ENCODE results near the gene PHF3. TPM values are rescaled to one million over a fixed set of nuclear protein-coding genes. Genes with fewer than 3 reads are reported as not detected.
A peak's percentile ranks its signal among the peaks of the same experiment; 100 is the strongest.

Gene PHF3
- total RNA-seq, 2 experiments from 2014 or later = 54.8 to 92.5 TPM

DNA sequence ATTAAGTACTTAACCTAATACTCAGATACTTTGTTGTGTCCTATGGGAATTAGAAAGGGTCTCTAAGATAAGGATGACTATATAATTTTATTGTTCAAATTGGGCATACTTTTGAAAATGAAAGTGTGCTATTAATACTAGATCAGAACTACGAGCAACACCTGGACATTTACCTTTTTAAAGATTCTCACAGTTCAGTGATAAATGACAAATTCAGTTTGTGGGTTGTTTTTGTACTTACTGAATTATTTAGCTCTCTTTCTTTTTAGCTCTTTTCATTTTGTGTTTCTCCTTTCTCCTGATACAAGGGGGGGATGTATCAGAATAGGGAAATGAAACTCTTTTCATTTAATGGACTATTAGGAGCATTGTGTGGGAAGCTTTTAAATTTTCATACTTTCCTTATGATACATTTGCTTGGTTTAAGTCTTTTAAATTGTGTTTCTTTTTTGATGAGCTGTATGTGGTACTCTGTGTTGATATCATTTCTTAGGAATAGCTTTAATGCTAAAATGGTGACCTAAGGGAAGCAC lies 47.5 kb downstream of the PHF3 start:
- H2AFZ ChIP-seq (ENCODE audit: low read length) = no peak overlapping the region
- CTCF ChIA-PET (ENCODE audit: unreplicated experiment) = interaction anchor here (0.8 to 1.1 kb wide), 2 partner anchors 11 to 85 kb away, joined by 3 read pairs; no protein-coding TSS in a partner anchor
- H3K9me3 ChIP-seq (ENCODE audit: low read length) = 0 out of 2 replicates have a peak, but pooled peaks cover 4% of the 10 kb centered on the region
- peaks cover 92% of the 10 kb centered on the region for H3K4me1 ChIP-seq (ENCODE audit: insufficient read depth, low read length, poor library complexity, severe bottlenecking)
- intact Hi-C loops (cut with micrococcal nuclease; ENCODE audit: unreplicated experiment) = loop anchor here (1.0 to 5.0 kb wide), 3 partner anchors 18 to 111 kb away; partner anchors contain the start of genes LOC128125822 and PTP4A1
- no TSS peak for BruUV-seq (replicated peaks)
- H3K4me2 ChIP-seq (ENCODE audit: low read length) = peak overlapping the region; percentile 72
- peak overlapping the region; percentile 93 for H3K27ac ChIP-seq (ENCODE audit: low read depth, low read length, poor library complexity, severe bottlenecking)
- POLR2A ChIA-PET = interaction anchor here (0.5 to 11.6 kb wide), 24 partner anchors 9 to 1169 kb away, joined by 3 to 192 read pairs (median 5); partner anchors contain the start of gene PHF3
- peak overlapping the region; percentile 50 for H3K4me3 ChIP-seq (ENCODE audit: low read depth, low read length, poor library complexity, severe bottlenecking)
- no peaks in the 10 kb centered on the region for H4K20me1 ChIP-seq (ENCODE audit: insufficient read depth, low read length)
- peak; percentile 67 for DNase-seq (ENCODE audit: low spot score)
- no peaks in the 10 kb centered on the region for H3K9me2 ChIP-seq (ENCODE audit: insufficient read depth, low read length)
- TF ChIP-seq, protein P1, sequence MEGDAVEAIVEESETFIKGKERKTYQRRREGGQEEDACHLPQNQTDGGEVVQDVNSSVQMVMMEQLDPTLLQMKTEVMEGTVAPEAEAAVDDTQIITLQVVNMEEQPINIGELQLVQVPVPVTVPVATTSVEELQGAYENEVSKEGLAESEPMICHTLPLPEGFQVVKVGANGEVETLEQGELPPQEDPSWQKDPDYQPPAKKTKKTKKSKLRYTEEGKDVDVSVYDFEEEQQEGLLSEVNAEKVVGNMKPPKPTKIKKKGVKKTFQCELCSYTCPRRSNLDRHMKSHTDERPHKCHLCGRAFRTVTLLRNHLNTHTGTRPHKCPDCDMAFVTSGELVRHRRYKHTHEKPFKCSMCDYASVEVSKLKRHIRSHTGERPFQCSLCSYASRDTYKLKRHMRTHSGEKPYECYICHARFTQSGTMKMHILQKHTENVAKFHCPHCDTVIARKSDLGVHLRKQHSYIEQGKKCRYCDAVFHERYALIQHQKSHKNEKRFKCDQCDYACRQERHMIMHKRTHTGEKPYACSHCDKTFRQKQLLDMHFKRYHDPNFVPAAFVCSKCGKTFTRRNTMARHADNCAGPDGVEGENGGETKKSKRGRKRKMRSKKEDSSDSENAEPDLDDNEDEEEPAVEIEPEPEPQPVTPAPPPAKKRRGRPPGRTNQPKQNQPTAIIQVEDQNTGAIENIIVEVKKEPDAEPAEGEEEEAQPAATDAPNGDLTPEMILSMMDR (conservative IDR thresholded peaks at IDR 0.05; ENCODE audit: low read length) = no peak
- no peak for TF ChIP-seq EZH2phosphoT487 (IDR thresholded peaks at IDR 0.05; ENCODE audit: borderline replicate concordance, low read depth, low read length)
- H3K36me3 ChIP-seq (ENCODE audit: insufficient read depth, low read length) = peaks cover 76% of the 10 kb centered on the region
- H3K79me2 ChIP-seq (ENCODE audit: insufficient read depth, low read depth, low read length) = peaks cover 97% of the 10 kb centered on the region

- intact Hi-C loops (cut with micrococcal nuclease; ENCODE audit: unreplicated experiment) = loop anchor here (5.0 kb wide), 1 partner anchor 88 kb away; no protein-coding TSS in a partner anchor
- peak overlapping the region; percentile 39 for H3K4me3 ChIP-seq (ENCODE audit: low read depth, low read length, poor library complexity, severe bottlenecking)
- DNase-seq (ENCODE audit: low spot score) = peak; percentile 67
- peaks cover 89% of the 10 kb centered on the region for H3K79me2 ChIP-seq (ENCODE audit: insufficient read depth, low read depth, low read length)
- H4K20me1 ChIP-seq (ENCODE audit: insufficient read depth, low read length) = no peaks in the 10 kb centered on the region
- no peaks in the 10 kb centered on the region for H3K9me2 ChIP-seq (ENCODE audit: insufficient read depth, low read length)
- TSS peak; percentile 34 for BruUV-seq (replicated peaks)
- peaks cover 77% of the 10 kb centered on the region for H3K4me1 ChIP-seq (ENCODE audit: insufficient read depth, low read length, poor library complexity, severe bottlenecking)
- ChIA-PET CTCF (ENCODE audit: unreplicated experiment) (interaction anchor here (1.2 to 1.4 kb wide), 3 partner anchors 13 to 76 kb away, joined by 3 read pairs; no protein-coding TSS in a partner anchor), POLR2A (interaction anchor here (0.5 to 11.6 kb wide), 22 partner anchors 9 to 1292 kb away, joined by 3 to 192 read pairs (median 4); partner anchors contain the start of gene PHF3)
- TF ChIP-seq, protein P1 (conservative IDR thresholded peaks at IDR 0.05; ENCODE audit: low read length) = no peak
- no peak for TF ChIP-seq EZH2phosphoT487 (IDR thresholded peaks at IDR 0.05; ENCODE audit: borderline replicate concordance, low read depth, low read length)
- peak overlapping the region; percentile 93 for H3K27ac ChIP-seq (ENCODE audit: low read depth, low read length, poor library complexity, severe bottlenecking)
- peaks cover 75% of the 10 kb centered on the region for H3K36me3 ChIP-seq (ENCODE audit: insufficient read depth, low read length)
- H3K4me2 ChIP-seq (ENCODE audit: low read length) = peak overlapping the region; percentile 72
- 0 out of 2 replicates have a peak, but pooled peaks cover 4% of the 10 kb centered on the region for H3K9me3 ChIP-seq (ENCODE audit: low read length)
- peak overlapping the region; percentile 41; the same call in 1 of the 2 replicates for H2AFZ ChIP-seq (ENCODE audit: low read length)
Measured at GRCh38 chr6:63685446-63686379, 50.1 kb downstream of the PHF3 start.

Measured in OCI-LY7 (cell line).